OCI-LY7 (cell line): ENCODE data around the gene SPIB. TPM values are rescaled to one million over a fixed set of nuclear protein-coding genes. Genes with fewer than 3 reads are reported as not detected.

Experiments used
- BruUV-seq: library from RNA; stranded (reverse); fragments of 400-500 nt; replicated peaks from 2 replicates; lab custom pipeline; 2021; lab: Mats Ljungman, UMichigan
- CTCF ChIA-PET: fragments of 300-600 bp; sonication (Branson Sonifier 250); formaldehyde crosslinking; loops from one replicate; lab custom pipeline; 2022; ENCODE audit warnings: antibody characterized with exemption; ENCODE audit not compliant: unreplicated experiment; lab: Charles Lee
- POLR2A ChIA-PET: fragments of 300-600 bp; sonication (Branson Sonifier 250); formaldehyde crosslinking; loops from one replicate; lab custom pipeline; 2022; ENCODE audit warnings: antibody characterized with exemption; lab: Charles Lee
- DNase-seq: peaks from one replicate; pipeline ENCODE4 v3.0.0-alpha.2; 2015; ENCODE audit warnings: low spot score
- H2AFZ ChIP-seq: fragments of 200-600 bp; sonication (generic), shearing (Covaris generic); 2 replicates; pipeline ENCODE4 v1.6.1; 2014; ENCODE audit warnings: mild to moderate bottlenecking, antibody characterized with exemption, low read length, moderate library complexity
- H3K27ac ChIP-seq: fragments of 200-600 bp; sonication (generic); 2 replicates; pipeline ENCODE4 v1.5.1; 2014; ENCODE audit warnings: mixed run types, low read depth, mild to moderate bottlenecking, moderate library complexity, low read length, inconsistent platforms; ENCODE audit not compliant: poor library complexity, severe bottlenecking
- H3K36me3 ChIP-seq: fragments of 200-600 bp; sonication (generic); 2 replicates; pipeline ENCODE4 v1.6.1; 2014; ENCODE audit warnings: mild to moderate bottlenecking, antibody characterized with exemption, low read length, moderate library complexity, mixed read lengths; ENCODE audit not compliant: insufficient read depth
- H3K4me1 ChIP-seq: fragments of 200-600 bp; sonication (generic); 2 replicates; pipeline ENCODE4 v1.5.1; 2014; ENCODE audit warnings: mild to moderate bottlenecking, low read length; ENCODE audit not compliant: insufficient read depth, poor library complexity, severe bottlenecking
- H3K4me2 ChIP-seq: fragments of 200-600 bp; sonication (generic); 2 replicates; pipeline ENCODE4 v1.6.1; 2014; ENCODE audit warnings: mild to moderate bottlenecking, low read length
- H3K4me3 ChIP-seq: fragments of 200-600 bp; sonication (generic); 2 replicates; pipeline ENCODE4 v1.5.1; 2014; ENCODE audit warnings: mild to moderate bottlenecking, low read depth, low read length; ENCODE audit not compliant: poor library complexity, severe bottlenecking
- H3K79me2 ChIP-seq: fragments of 200-600 bp; sonication (generic); 2 replicates; pipeline ENCODE4 v1.6.1; 2016; ENCODE audit warnings: low read depth, mild to moderate bottlenecking, low read length, moderate library complexity, mixed read lengths; ENCODE audit not compliant: insufficient read depth
- H3K9me2 ChIP-seq: fragments of 200-600 bp; sonication (generic); 2 replicates; pipeline ENCODE4 v1.6.1; 2016; ENCODE audit warnings: mild to moderate bottlenecking, low read length, mixed read lengths; ENCODE audit not compliant: insufficient read depth
- H3K9me3 ChIP-seq: fragments of 200-600 bp; sonication (generic); 2 replicates; pipeline ENCODE4 v1.6.1; 2014; ENCODE audit warnings: mild to moderate bottlenecking, mixed run types, low read length, mixed read lengths
- H4K20me1 ChIP-seq: fragments of 200-600 bp; sonication (generic); 2 replicates; pipeline ENCODE4 v1.6.1; 2014; ENCODE audit warnings: mild to moderate bottlenecking, antibody characterized with exemption, low read length, moderate library complexity, mixed read lengths; ENCODE audit not compliant: insufficient read depth
- EZH2phosphoT487 ChIP-seq: fragments of 200-600 bp; sonication (generic); IDR thresholded peaks from 2 replicates; pipeline ENCODE4 v1.6.1; 2018; ENCODE audit warnings: low read depth, borderline replicate concordance, mild to moderate bottlenecking, mixed run types, antibody characterized with exemption, low read length, moderate library complexity, mixed read lengths
- intact Hi-C: fragments of 100-400 bp; cut with micrococcal nuclease; formaldehyde crosslinking; loops from one replicate; pipeline ENCODE4 v1.10.0; 2022; ENCODE audit not compliant: unreplicated experiment
- total RNA-seq, 2 experiments: library from RNA; depleted of rRNA in 1 of 2; stranded (reverse); fragments of >200 nt in 1 of 2; shearing (Covaris generic) in 1 of 2; gene quantifications; 2 replicates each; pipeline ENCODE4 v1.2.3, GENCODE V29; 2014 to 2022
- TF ChIP-seq, protein P1 (sequence below): fragments of 200-600 bp; sonication (generic); conservative IDR thresholded peaks from 2 replicates; pipeline ENCODE4 v1.5.1; 2014; ENCODE audit warnings: mild to moderate bottlenecking, antibody characterized with exemption, low read length, moderate library complexity, mixed read lengths

Gene SPIB
- total RNA-seq, 2 experiments from 2014 or later: 99.4 to 145 TPM

GRCh38 chr19:50458396-50459066 is 39.8 kb downstream of the SPIB start:
- POLR2A ChIA-PET: no interaction called here

DNA sequence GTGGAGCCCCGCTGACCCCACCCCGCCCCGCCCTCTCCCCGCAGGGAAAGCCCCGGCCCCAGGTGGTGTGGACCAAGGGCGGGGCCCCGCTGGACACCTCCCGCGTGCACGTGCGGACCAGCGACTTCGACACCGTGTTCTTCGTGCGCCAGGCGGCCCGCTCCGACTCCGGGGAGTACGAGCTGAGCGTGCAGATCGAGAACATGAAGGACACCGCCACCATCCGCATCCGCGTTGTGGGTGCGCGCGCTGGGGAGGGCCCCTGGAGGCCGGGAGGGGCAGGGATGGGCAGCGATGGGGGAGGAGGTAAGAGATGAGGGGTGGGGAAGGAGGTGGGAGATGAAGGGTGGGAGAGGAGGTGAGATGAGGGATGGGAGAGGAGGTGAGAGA is 40.3 kb downstream of the SPIB start:
- Histone ChIP-seq H3K4me1 (peaks cover 25% of the 10 kb centered on the region), H3K36me3 (no peaks in the 10 kb centered on the region), H3K9me2 (no peaks in the 10 kb centered on the region), H3K9me3 (no peaks in the 10 kb centered on the region), H4K20me1 (no peaks in the 10 kb centered on the region), H3K4me3 (no peak overlapping the region), H3K79me2 (no peaks in the 10 kb centered on the region), H3K4me2 (no peak overlapping the region), H2AFZ (no peak overlapping the region), H3K27ac (no peak overlapping the region)
- ChIA-PET CTCF (no interaction called here), POLR2A (no interaction called here)
- TF ChIP-seq EZH2phosphoT487: no peak
- TF ChIP-seq, protein P1, sequence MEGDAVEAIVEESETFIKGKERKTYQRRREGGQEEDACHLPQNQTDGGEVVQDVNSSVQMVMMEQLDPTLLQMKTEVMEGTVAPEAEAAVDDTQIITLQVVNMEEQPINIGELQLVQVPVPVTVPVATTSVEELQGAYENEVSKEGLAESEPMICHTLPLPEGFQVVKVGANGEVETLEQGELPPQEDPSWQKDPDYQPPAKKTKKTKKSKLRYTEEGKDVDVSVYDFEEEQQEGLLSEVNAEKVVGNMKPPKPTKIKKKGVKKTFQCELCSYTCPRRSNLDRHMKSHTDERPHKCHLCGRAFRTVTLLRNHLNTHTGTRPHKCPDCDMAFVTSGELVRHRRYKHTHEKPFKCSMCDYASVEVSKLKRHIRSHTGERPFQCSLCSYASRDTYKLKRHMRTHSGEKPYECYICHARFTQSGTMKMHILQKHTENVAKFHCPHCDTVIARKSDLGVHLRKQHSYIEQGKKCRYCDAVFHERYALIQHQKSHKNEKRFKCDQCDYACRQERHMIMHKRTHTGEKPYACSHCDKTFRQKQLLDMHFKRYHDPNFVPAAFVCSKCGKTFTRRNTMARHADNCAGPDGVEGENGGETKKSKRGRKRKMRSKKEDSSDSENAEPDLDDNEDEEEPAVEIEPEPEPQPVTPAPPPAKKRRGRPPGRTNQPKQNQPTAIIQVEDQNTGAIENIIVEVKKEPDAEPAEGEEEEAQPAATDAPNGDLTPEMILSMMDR: no peak
- DNase-seq: no peak
- BruUV-seq: no TSS peak
- intact Hi-C loops: no loop called here

More at GRCh38 chr19:50458396-50459066, 39.8 kb downstream of the SPIB start:
- H3K36me3 ChIP-seq: no peaks in the 10 kb centered on the region
- H3K9me3 ChIP-seq: no peaks in the 10 kb centered on the region
- no peaks in the 10 kb centered on the region for H3K79me2 ChIP-seq
- intact Hi-C loops: no loop called here
- H2AFZ ChIP-seq: no peak overlapping the region
- peaks cover 25% of the 10 kb centered on the region for H3K4me1 ChIP-seq
- CTCF ChIA-PET: no interaction called here
- DNase-seq: no peak
- TF ChIP-seq, protein P1: no peak
- no peak for TF ChIP-seq EZH2phosphoT487
- H4K20me1 ChIP-seq: no peaks in the 10 kb centered on the region
- no peak overlapping the region for H3K27ac ChIP-seq
- H3K4me3 ChIP-seq: no peak overlapping the region
- no peak overlapping the region for H3K4me2 ChIP-seq
- no peaks in the 10 kb centered on the region for H3K9me2 ChIP-seq
- BruUV-seq: no TSS peak

DNA sequence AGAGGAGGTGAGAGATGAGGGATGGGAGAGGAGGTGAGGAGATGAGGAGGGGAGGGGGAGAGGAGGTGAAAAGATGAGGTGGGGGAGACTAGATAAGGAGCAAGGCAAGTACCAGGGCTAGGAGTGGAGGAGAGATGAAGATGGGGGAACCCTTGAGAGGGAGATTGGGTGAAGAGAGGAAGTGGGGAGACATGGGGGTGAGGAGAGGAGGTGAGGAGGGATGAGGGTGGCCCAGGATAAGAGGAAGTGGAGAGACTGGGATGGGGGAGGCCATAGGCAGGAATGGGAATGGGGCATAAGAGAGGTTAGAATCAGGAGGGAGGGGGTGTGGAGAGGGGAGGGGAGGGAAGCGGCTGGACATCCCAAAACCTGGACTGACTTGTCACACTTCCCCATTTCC is 40.9 kb downstream of the SPIB start:
- BruUV-seq: no TSS peak
- Histone ChIP-seq H2AFZ (peak overlapping the region; percentile 47), H3K9me2 (no peaks in the 10 kb centered on the region), H3K9me3 (no peaks in the 10 kb centered on the region), H3K4me3 (peak overlapping the region; percentile 26), H3K4me2 (peak overlapping the region; percentile 56), H3K36me3 (no peaks in the 10 kb centered on the region), H3K27ac (peak overlapping the region; percentile 81), H3K4me1 (peaks cover 25% of the 10 kb centered on the region), H4K20me1 (no peaks in the 10 kb centered on the region), H3K79me2 (no peaks in the 10 kb centered on the region)
- intact Hi-C loops: no loop called here
- POLR2A ChIA-PET: no interaction called here
- no peak for DNase-seq
- CTCF ChIA-PET: interaction anchor here (0.6 kb wide), 1 partner anchor 24 kb away, joined by 3 read pairs; no protein-coding TSS in a partner anchor
- no peak for TF ChIP-seq EZH2phosphoT487
- TF ChIP-seq, protein P1: no peak
